GM23338 (cell line): ENCODE data around the gene UGGT2. TPM values are rescaled to one million over a fixed set of nuclear protein-coding genes. Genes with fewer than 3 reads are reported as not detected.

Experiments used
- ATAC-seq: fragments of 200-7000 bp; cut with Tn5 transposase; 3 replicates; pipeline ENCODE4 v1.9.1; 2020
- DNase-seq: peaks from one replicate; pipeline ENCODE4 v3.0.0-alpha.2; 2015; ENCODE audit warnings: low spot score
- H2AFZ ChIP-seq: fragments of 200-600 bp; sonication (generic); 2 replicates; pipeline ENCODE4 v1.8.0; 2016; ENCODE audit warnings: antibody characterized with exemption, mild to moderate bottlenecking, moderate library complexity
- H3F3A ChIP-seq: fragments of 200-600 bp; sonication (generic); replicated peaks from 2 replicates; pipeline ENCODE4 v1.8.0; 2017; ENCODE audit warnings: antibody characterized with exemption, mixed run types, low read depth
- H3K27ac ChIP-seq: fragments of 200-600 bp; sonication (generic); 2 replicates; pipeline ENCODE4 v1.6.1; 2016; ENCODE audit warnings: low read depth
- H3K27me3 ChIP-seq: fragments of 200-600 bp; sonication (generic); 2 replicates; pipeline ENCODE4 v1.8.0; 2016; ENCODE audit warnings: mild to moderate bottlenecking, mixed run types, moderate library complexity; ENCODE audit not compliant: insufficient read depth
- H3K36me3 ChIP-seq: fragments of 200-600 bp; sonication (generic); 2 replicates; pipeline ENCODE4 v1.8.0; 2016; ENCODE audit warnings: mild to moderate bottlenecking; ENCODE audit not compliant: insufficient read depth
- H3K4me1 ChIP-seq: fragments of 200-600 bp; sonication (generic); 2 replicates; pipeline ENCODE4 v1.8.0; 2016; ENCODE audit warnings: mild to moderate bottlenecking, moderate library complexity; ENCODE audit not compliant: insufficient read depth
- H3K4me2 ChIP-seq: fragments of 200-600 bp; sonication (generic); 2 replicates; pipeline ENCODE4 v1.7.1; 2017; ENCODE audit warnings: mixed run types
- H3K4me3 ChIP-seq: fragments of 200-600 bp; sonication (generic); 2 replicates; pipeline ENCODE4 v1.6.1; 2016; ENCODE audit warnings: mixed run types
- H3K79me2 ChIP-seq: fragments of 200-600 bp; sonication (generic); replicated peaks from 2 replicates; pipeline ENCODE4 v1.8.0; 2017; ENCODE audit warnings: mild to moderate bottlenecking; ENCODE audit not compliant: insufficient read depth
- H3K9me2 ChIP-seq: fragments of 200-600 bp; sonication (generic); 2 replicates; pipeline ENCODE4 v1.8.0; 2017; ENCODE audit not compliant: insufficient read depth
- H4K20me1 ChIP-seq: fragments of 200-600 bp; sonication (generic); replicated peaks from 2 replicates; pipeline ENCODE4 v1.8.0; 2017; ENCODE audit warnings: mild to moderate bottlenecking; ENCODE audit not compliant: insufficient read depth
- H3K27ac Mint-ChIP-seq: 2 replicates; pipeline ENCODE4 v1.8.0; 2020; ENCODE audit warnings: inconsistent platforms, mild to moderate bottlenecking, moderate library complexity, mixed read lengths
- H3K27me3 Mint-ChIP-seq: 3 replicates; pipeline ENCODE4 v1.8.0; 2022; ENCODE audit warnings: low read depth, mild to moderate bottlenecking, moderate library complexity, mixed read lengths, inconsistent platforms; ENCODE audit not compliant: insufficient read depth, poor library complexity
- H3K36me3 Mint-ChIP-seq: 3 replicates; pipeline ENCODE4 v1.8.0; 2021; ENCODE audit warnings: low read depth, mild to moderate bottlenecking, inconsistent platforms, moderate library complexity, mixed read lengths
- H3K4me1 Mint-ChIP-seq: 3 replicates; pipeline ENCODE4 v1.8.0; 2020; ENCODE audit warnings: mild to moderate bottlenecking, inconsistent platforms, mixed read lengths
- H3K4me3 Mint-ChIP-seq: 3 replicates; pipeline ENCODE4 v1.8.0; 2021; ENCODE audit warnings: moderate library complexity, mild to moderate bottlenecking, inconsistent platforms, mixed read lengths
- H3K9me3 Mint-ChIP-seq: 3 replicates; pipeline ENCODE4 v1.8.0; 2020; ENCODE audit warnings: moderate library complexity, mild to moderate bottlenecking, inconsistent platforms, mixed read lengths
- CREB1 ChIP-seq: fragments of 250-450 bp; sonication (Bioruptor Pico); IDR thresholded peaks from 2 replicates; pipeline ENCODE4 v1.5.0; 2020; ENCODE audit warnings: low read depth, mild to moderate bottlenecking, moderate library complexity
- CTCF ChIP-seq, 2 experiments: fragments of 200-600 bp in 1 of 2; sonication (generic) in 1 of 2; conservative IDR thresholded peaks; 2 replicates each; pipeline versions ENCODE4 v1.5.1 to v1.6.1; 2016 to 2017; ENCODE audit warnings: antibody characterized with exemption in 2 of 2, low read depth in 2 of 2, mild to moderate bottlenecking in 2 of 2, moderate library complexity in 1 of 2
- ETS1 ChIP-seq: IDR thresholded peaks from 2 replicates; pipeline ENCODE4 v1.6.1; 2016; ENCODE audit warnings: antibody characterized with exemption
- EZH2phosphoT487 ChIP-seq: fragments of 200-600 bp; sonication (generic); IDR thresholded peaks from one replicate; pipeline ENCODE4 v1.8.1; 2018; ENCODE audit warnings: antibody characterized with exemption; ENCODE audit not compliant: unreplicated experiment
- NANOG ChIP-seq: IDR thresholded peaks from 2 replicates; pipeline ENCODE4 v1.6.1; 2016; ENCODE audit warnings: antibody characterized with exemption, borderline replicate concordance
- POLR2AphosphoS5 ChIP-seq: IDR thresholded peaks from 2 replicates; pipeline ENCODE4 v1.6.1; 2016; ENCODE audit warnings: antibody characterized with exemption, low read depth
- ZNF114 ChIP-seq: fragments of 250-450 bp; sonication (Bioruptor Pico); IDR thresholded peaks from 2 replicates; pipeline ENCODE4 v1.5.0; 2020; ENCODE audit warnings: mild to moderate bottlenecking, moderate library complexity
- polyA plus RNA-seq: library from polyadenylated mRNA; unstranded; fragments of >200 nt; fragmentation: Nextera tagmentation; extraction: Ambion mirVana; gene quantifications from 2 replicates; pipeline ENCODE4 v1.2.1, GENCODE V29; 2016
- total RNA-seq: library from RNA; depleted of rRNA; stranded (reverse); fragments of >200 nt; shearing (Covaris generic); gene quantifications from 2 replicates; pipeline ENCODE4 v1.2.3, GENCODE V29; 2014
- TF ChIP-seq, protein P1 (sequence below): IDR thresholded peaks from one replicate; pipeline ENCODE4 v1.6.1; 2018; ENCODE audit warnings: antibody characterized with exemption; ENCODE audit not compliant: unreplicated experiment

Gene UGGT2
- total and polyA plus RNA-seq, 2 experiments from 2014 or later: 44.0 to 60.5 TPM

DNA sequence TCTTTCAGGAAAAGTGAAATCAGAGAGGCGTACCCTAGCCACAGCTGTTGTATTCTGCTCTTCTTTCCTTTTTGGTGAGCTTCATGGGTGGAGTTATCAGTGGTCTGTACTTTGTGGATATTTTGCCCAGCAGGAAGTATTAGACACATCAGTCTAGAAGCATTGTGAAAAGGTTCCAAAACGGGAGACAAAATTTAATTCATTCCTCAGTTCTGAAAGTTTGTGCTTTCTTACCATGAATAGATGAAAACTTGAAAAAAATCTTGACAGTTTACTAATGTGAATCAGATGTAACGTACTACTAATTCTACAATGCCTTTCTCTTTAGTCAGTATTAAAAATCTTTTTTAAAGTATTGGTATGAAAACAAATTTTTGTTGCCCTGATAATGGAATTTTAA lies 259.4 kb downstream of the UGGT2 start (continued):
- TF ChIP-seq CTCF (conservative IDR thresholded peaks at IDR 0.05; ENCODE audit: low read depth in 2 of 2) (no peak), ETS1 (no peak), CREB1 (no peak), NANOG (no peak), EZH2phosphoT487 (no peak)
- TF ChIP-seq, protein P1, sequence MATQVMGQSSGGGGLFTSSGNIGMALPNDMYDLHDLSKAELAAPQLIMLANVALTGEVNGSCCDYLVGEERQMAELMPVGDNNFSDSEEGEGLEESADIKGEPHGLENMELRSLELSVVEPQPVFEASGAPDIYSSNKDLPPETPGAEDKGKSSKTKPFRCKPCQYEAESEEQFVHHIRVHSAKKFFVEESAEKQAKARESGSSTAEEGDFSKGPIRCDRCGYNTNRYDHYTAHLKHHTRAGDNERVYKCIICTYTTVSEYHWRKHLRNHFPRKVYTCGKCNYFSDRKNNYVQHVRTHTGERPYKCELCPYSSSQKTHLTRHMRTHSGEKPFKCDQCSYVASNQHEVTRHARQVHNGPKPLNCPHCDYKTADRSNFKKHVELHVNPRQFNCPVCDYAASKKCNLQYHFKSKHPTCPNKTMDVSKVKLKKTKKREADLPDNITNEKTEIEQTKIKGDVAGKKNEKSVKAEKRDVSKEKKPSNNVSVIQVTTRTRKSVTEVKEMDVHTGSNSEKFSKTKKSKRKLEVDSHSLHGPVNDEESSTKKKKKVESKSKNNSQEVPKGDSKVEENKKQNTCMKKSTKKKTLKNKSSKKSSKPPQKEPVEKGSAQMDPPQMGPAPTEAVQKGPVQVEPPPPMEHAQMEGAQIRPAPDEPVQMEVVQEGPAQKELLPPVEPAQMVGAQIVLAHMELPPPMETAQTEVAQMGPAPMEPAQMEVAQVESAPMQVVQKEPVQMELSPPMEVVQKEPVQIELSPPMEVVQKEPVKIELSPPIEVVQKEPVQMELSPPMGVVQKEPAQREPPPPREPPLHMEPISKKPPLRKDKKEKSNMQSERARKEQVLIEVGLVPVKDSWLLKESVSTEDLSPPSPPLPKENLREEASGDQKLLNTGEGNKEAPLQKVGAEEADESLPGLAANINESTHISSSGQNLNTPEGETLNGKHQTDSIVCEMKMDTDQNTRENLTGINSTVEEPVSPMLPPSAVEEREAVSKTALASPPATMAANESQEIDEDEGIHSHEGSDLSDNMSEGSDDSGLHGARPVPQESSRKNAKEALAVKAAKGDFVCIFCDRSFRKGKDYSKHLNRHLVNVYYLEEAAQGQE: no peak

GRCh38 chr13:95793018-95793555 lies 260.1 kb downstream of the UGGT2 start:
- H3K27ac Mint-ChIP-seq: peak overlapping the region; percentile 84
- no peak overlapping the region for H3K4me3 Mint-ChIP-seq
- Histone ChIP-seq H3K27me3 (no peaks in the 10 kb centered on the region), H3K9me2 (no peaks in the 10 kb centered on the region), H3K27ac (no peak overlapping the region), H3F3A (no peaks in the 10 kb centered on the region), H3K79me2 (no peaks in the 10 kb centered on the region), H2AFZ (no peak overlapping the region), H3K4me3 (no peak overlapping the region), H3K36me3 (peaks cover 2% of the 10 kb centered on the region; the same call in 1 of the 2 replicates), H4K20me1 (no peaks in the 10 kb centered on the region), H3K4me1 (no peaks in the 10 kb centered on the region), H3K4me2 (no peak overlapping the region)
- no peak for DNase-seq
- peaks cover 36% of the 10 kb centered on the region for H3K36me3 Mint-ChIP-seq
- H3K9me3 Mint-ChIP-seq: peaks cover 13% of the 10 kb centered on the region; the same call in 2 of the 3 replicates
- no peaks in the 10 kb centered on the region for H3K27me3 Mint-ChIP-seq
- no peak for ATAC-seq
- H3K4me1 Mint-ChIP-seq: no peaks in the 10 kb centered on the region
- no peak for TF ChIP-seq ZNF114 (CRISPR knock-in tag)
- TF ChIP-seq CREB1: no peak
- TF ChIP-seq, protein P1: no peak
- no peak for TF ChIP-seq NANOG
- TF ChIP-seq CTCF (conservative IDR thresholded peaks at IDR 0.05; ENCODE audit: low read depth in 2 of 2): no peak
- TF ChIP-seq ETS1: no peak
- no peak for TF ChIP-seq POLR2AphosphoS5
